SKM-1 (cell line): Measurements from ENCODE around the gene RER1.

Source experiments
- DNase-seq: peaks from one replicate; lab custom pipeline; 2025; ENCODE audit not compliant: unreplicated experiment; lab: John Stamatoyannopoulos, UW

RER1 gene

GRCh38 chr1:2442661-2443060, 51.0 kb downstream of the RER1 start:
- DNase-seq: no peak

GRCh38 chr1:2443277-2444137, 51.9 kb downstream of the RER1 start:
- no peak for DNase-seq

GRCh38 chr1:2444138-2444591, 52.5 kb downstream of the RER1 start:
- DNase-seq: no peak

GRCh38 chr1:2445162-2445822, 53.7 kb downstream of the RER1 start:
- no peak for DNase-seq

GRCh38 chr1:2445823-2446215, 54.2 kb downstream of the RER1 start:
- no peak for DNase-seq

GRCh38 chr1:2446394-2446793, 54.8 kb downstream of the RER1 start:
- no peak for DNase-seq

GRCh38 chr1:2446861-2447260, 55.2 kb downstream of the RER1 start:
- no peak for DNase-seq

- no peak for DNase-seq
These were observed 55.8 kb downstream of the RER1 start for GRCh38 chr1:2447276-2448097.

GRCh38 chr1:2448098-2448445, 56.4 kb downstream of the RER1 start:
- no peak for DNase-seq

- DNase-seq: no peak
These were observed 58.2 kb downstream of the RER1 start for GRCh38 chr1:2449636-2450454.

- no peak for DNase-seq
These were observed 60.1 kb downstream of the RER1 start for GRCh38 chr1:2451741-2452140.

GRCh38 chr1:2452201-2452931, 60.7 kb downstream of the RER1 start:
- DNase-seq: no peak

- DNase-seq: no peak
These were observed 61.3 kb downstream of the RER1 start for GRCh38 chr1:2452932-2453315.

GRCh38 chr1:2454227-2454626, 62.6 kb downstream of the RER1 start:
- DNase-seq: no peak
